Thoracic aorta (tissue), 2 donors: Measurements from ENCODE around the gene ZMYND15. TPM values are rescaled to one million over a fixed set of nuclear protein-coding genes. Genes with fewer than 3 reads are reported as not detected.

Source experiments
- ATAC-seq: fragments of 150-250 bp; one replicate; pipeline ENCODE4 v1.8.0; 2017; ENCODE audit warnings: low read depth; ENCODE audit not compliant: insufficient number of reproducible peaks, low FRiP score
- DNase-seq: peaks from one replicate; pipeline ENCODE4 v3.0.0-alpha.2; 2020; ENCODE audit warnings: low spot score
- H3K27ac ChIP-seq, 2 donors: fragments of 200-600 bp; sonication (generic); 1 replicate in 1 of 2; 2 replicates in 1 of 2; pipeline ENCODE4 v1.5.1; 2016; ENCODE audit warnings: mild to moderate bottlenecking in 2 of 2, moderate library complexity in 2 of 2
- H3K27me3 ChIP-seq: fragments of 200-600 bp; sonication (generic); replicated peaks from 2 replicates; pipeline ENCODE4 v1.6.0; 2016; ENCODE audit warnings: mild to moderate bottlenecking; ENCODE audit not compliant: insufficient read depth
- H3K36me3 ChIP-seq: fragments of 200-600 bp; sonication (generic); one replicate; pipeline ENCODE4 v1.5.1; 2016
- H3K4me1 ChIP-seq, 2 donors: fragments of 200-600 bp; sonication (generic); 1 replicate in 1 of 2; 2 replicates in 1 of 2; pipeline versions ENCODE4 v1.5.1 to v1.6.0; 2016; ENCODE audit warnings: low read depth in 2 of 2, mild to moderate bottlenecking in 1 of 2; ENCODE audit not compliant: control insufficient read depth in 1 of 2
- H3K4me3 ChIP-seq: fragments of 200-600 bp; sonication (generic); 2 replicates; pipeline ENCODE4 v1.5.1; 2016; ENCODE audit warnings: mild to moderate bottlenecking
- H3K9me3 ChIP-seq: fragments of 200-600 bp; sonication (generic); 2 replicates; pipeline ENCODE4 v1.5.1; 2016
- total RNA-seq, 2 donors: library from RNA; depleted of rRNA; stranded (reverse); fragments of >200 nt; gene quantifications; one replicate each; pipeline versions ENCODE4 v1.1.0 to v1.2.3, GENCODE V29; 2016
- TF ChIP-seq, protein P1 (sequence below): fragments of 200-600 bp; sonication (generic); IDR thresholded peaks from one replicate; pipeline ENCODE4 v1.5.1; 2019; ENCODE audit warnings: antibody characterized with exemption

Gene ZMYND15
- total RNA-seq, 2 donors from 2014 or later: 2.5 to 5.8 TPM

DNA sequence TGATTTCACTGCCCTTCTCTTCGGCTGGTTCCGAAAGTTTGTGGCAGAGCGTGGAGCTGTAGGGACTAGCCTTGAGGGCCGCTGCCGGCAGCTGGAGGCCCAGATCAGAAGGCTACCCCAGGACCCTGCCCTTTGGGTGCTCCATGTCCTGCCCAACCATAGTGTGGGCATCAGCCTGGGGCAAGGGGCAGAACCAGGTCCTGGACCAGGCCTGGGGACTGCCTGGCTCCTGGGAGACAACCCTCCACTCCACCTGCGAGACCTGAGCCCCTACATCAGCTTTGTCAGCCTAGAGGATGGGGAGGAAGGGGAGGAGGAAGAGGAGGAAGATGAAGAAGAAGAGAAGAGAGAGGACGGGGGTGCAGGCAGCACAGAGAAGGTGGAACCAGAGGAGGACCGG is 951 bp downstream of the ZMYND15 start:
- Histone ChIP-seq H3K4me1 (peaks cover 10 to 17% of the 10 kb centered on the region in 2 donors), H3K27ac (no peak overlapping the region), H3K36me3 (no peaks in the 10 kb centered on the region), H3K4me3 (peak overlapping the region; percentile 89), H3K27me3 (no peaks in the 10 kb centered on the region), H3K9me3 (no peaks in the 10 kb centered on the region)
- TF ChIP-seq, protein P1, sequence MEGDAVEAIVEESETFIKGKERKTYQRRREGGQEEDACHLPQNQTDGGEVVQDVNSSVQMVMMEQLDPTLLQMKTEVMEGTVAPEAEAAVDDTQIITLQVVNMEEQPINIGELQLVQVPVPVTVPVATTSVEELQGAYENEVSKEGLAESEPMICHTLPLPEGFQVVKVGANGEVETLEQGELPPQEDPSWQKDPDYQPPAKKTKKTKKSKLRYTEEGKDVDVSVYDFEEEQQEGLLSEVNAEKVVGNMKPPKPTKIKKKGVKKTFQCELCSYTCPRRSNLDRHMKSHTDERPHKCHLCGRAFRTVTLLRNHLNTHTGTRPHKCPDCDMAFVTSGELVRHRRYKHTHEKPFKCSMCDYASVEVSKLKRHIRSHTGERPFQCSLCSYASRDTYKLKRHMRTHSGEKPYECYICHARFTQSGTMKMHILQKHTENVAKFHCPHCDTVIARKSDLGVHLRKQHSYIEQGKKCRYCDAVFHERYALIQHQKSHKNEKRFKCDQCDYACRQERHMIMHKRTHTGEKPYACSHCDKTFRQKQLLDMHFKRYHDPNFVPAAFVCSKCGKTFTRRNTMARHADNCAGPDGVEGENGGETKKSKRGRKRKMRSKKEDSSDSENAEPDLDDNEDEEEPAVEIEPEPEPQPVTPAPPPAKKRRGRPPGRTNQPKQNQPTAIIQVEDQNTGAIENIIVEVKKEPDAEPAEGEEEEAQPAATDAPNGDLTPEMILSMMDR: no peak
- ATAC-seq (no peak), DNase-seq (no peak)

- no peaks in the 10 kb centered on the region for H3K27me3 ChIP-seq
- no peak overlapping the region for H3K27ac ChIP-seq
- ATAC-seq: no peak
- TF ChIP-seq, protein P1: no peak
- H3K36me3 ChIP-seq: no peaks in the 10 kb centered on the region
- DNase-seq: no peak
- no peak overlapping the region for H3K4me3 ChIP-seq
- H3K9me3 ChIP-seq: no peaks in the 10 kb centered on the region
- H3K4me1 ChIP-seq: peaks cover 10 to 17% of the 10 kb centered on the region in 2 donors
Observed at GRCh38 chr17:4741544-4741943, 1.9 kb downstream of the ZMYND15 start.

GRCh38 chr17:4742133-4742532 is 2.5 kb downstream of the ZMYND15 start:
- no peak overlapping the region for H3K4me3 ChIP-seq
- ATAC-seq (no peak), DNase-seq (no peak)
- no peak overlapping the region for H3K27ac ChIP-seq
- no peaks in the 10 kb centered on the region for H3K9me3 ChIP-seq
- no peaks in the 10 kb centered on the region for H3K36me3 ChIP-seq
- H3K4me1 ChIP-seq: peaks cover 10 to 17% of the 10 kb centered on the region in 2 donors
- TF ChIP-seq, protein P1: no peak
- H3K27me3 ChIP-seq: no peaks in the 10 kb centered on the region

DNA sequence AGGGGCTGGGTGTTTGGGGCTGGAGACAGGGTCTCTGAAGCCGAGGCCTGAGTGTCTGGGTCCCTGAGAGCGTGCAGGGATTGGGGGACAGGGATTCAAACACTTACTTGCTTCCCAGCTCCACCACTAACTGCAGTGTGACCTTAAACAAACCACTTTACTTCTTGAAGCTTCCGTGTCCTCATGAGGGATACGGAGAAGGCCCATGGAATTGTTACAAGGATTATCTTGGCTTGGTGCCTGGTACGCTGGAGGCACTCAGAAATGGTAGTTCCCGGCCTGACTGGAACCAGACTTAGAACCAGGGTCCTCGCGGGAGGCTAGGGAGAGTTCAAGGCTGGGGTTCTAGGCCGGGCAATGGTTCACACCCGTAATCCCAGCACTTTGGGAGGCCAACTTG is 3.0 kb downstream of the ZMYND15 start:
- TF ChIP-seq, protein P1: no peak
- DNase-seq (no peak), ATAC-seq (no peak)
- no peaks in the 10 kb centered on the region for H3K36me3 ChIP-seq
- H3K9me3 ChIP-seq: no peaks in the 10 kb centered on the region
- H3K27ac ChIP-seq: no peak overlapping the region
- no peak overlapping the region for H3K4me3 ChIP-seq
- H3K4me1 ChIP-seq: peaks cover 10 to 17% of the 10 kb centered on the region in 2 donors
- H3K27me3 ChIP-seq: no peaks in the 10 kb centered on the region

GRCh38 chr17:4743216-4743615 is 3.6 kb downstream of the ZMYND15 start:
- Histone ChIP-seq H3K27ac (no peak overlapping the region), H3K4me3 (no peak overlapping the region), H3K4me1 (peaks cover 8 to 14% of the 10 kb centered on the region in 2 donors), H3K36me3 (no peaks in the 10 kb centered on the region), H3K9me3 (no peaks in the 10 kb centered on the region), H3K27me3 (no peaks in the 10 kb centered on the region)
- TF ChIP-seq, protein P1: no peak
- no peak for ATAC-seq
- DNase-seq: no peak
